Activated CD4-positive, alpha-beta T cell treated with anti-CD3 and anti-CD28 coated beads, Interleukin-2, amount 50 U/mL, for 24 hours (primary cell): ENCODE results near the gene CRY1.

Experiments
- DNase-seq, 2 donors: peaks; one replicate each; pipeline ENCODE4 v3.0.0-alpha.2; 2020; ENCODE audit warnings: low read depth in 1 of 2, low spot score in 1 of 2

The CRY1 gene

GRCh38 chr12:107093417-107094182 lies at the start of gene CRY1:
Gene CRY1 (minus strand): TSS chr12:107093549. CDS start chr12:107092961, 588 bp downstream.
- peak; percentile 89 for DNase-seq

- no peak for DNase-seq
Measured at GRCh38 chr12:107139787-107140186, 46.4 kb upstream of the CRY1 start.

GRCh38 chr12:107138990-107139389 lies 45.6 kb upstream of the CRY1 start:
- DNase-seq, result no peak

- no peak for DNase-seq
Measured at GRCh38 chr12:107135177-107135576, 41.8 kb upstream of the CRY1 start.

GRCh38 chr12:107134558-107134957 lies 41.2 kb upstream of the CRY1 start:
- peak in 1 of 2 donors; percentile 33 for DNase-seq

GRCh38 chr12:107133462-107133861 lies 40.1 kb upstream of the CRY1 start:
- DNase-seq, result no peak

GRCh38 chr12:107131832-107132616 lies 38.7 kb upstream of the CRY1 start:
- DNase-seq, result peak in 1 of 2 donors; percentile 21

- DNase-seq, result no peak
Measured at GRCh38 chr12:107130830-107131611, 37.7 kb upstream of the CRY1 start.

- no peak for DNase-seq
Measured at GRCh38 chr12:107129315-107129930, 36.1 kb upstream of the CRY1 start.

GRCh38 chr12:107127482-107128430 lies 34.4 kb upstream of the CRY1 start:
- no peak for DNase-seq

GRCh38 chr12:107126796-107127481 lies 33.6 kb upstream of the CRY1 start:
- DNase-seq, result no peak

GRCh38 chr12:107125833-107126232 lies 32.5 kb upstream of the CRY1 start:
- no peak for DNase-seq

- DNase-seq, result no peak
Measured at GRCh38 chr12:107122452-107122958, 29.2 kb upstream of the CRY1 start.

GRCh38 chr12:107119091-107119490 lies 25.7 kb upstream of the CRY1 start:
- no peak for DNase-seq

- DNase-seq, result no peak
Measured at GRCh38 chr12:107118624-107119023, 25.3 kb upstream of the CRY1 start.

GRCh38 chr12:107115119-107115518 lies 21.8 kb upstream of the CRY1 start:
- DNase-seq, result no peak

GRCh38 chr12:107111314-107111713 lies 18.0 kb upstream of the CRY1 start:
- DNase-seq, result no peak

GRCh38 chr12:107109726-107110719 lies 16.7 kb upstream of the CRY1 start:
- no peak for DNase-seq
